ENCODE results near the gene OBP2A.

The OBP2A gene

GRCh38 chr9:135582966-135583687 lies 37.2 kb downstream of the OBP2A start:
- H3K27me3 ChIP-seq (ENCODE audit: insufficient read depth, low read depth) = peaks cover 16% of the 10 kb centered on the region; the same call in 1 of the 2 replicates
- no peaks in the 10 kb centered on the region for H4K20me1 ChIP-seq (ENCODE audit: insufficient read depth)
- TF ChIP-seq CTCF (conservative IDR thresholded peaks at IDR 0.05; ENCODE audit: low read depth, low read length) = no peak
- H2AFZ ChIP-seq (ENCODE audit: low read depth) = no peak overlapping the region
- no peak overlapping the region for H3K4me3 ChIP-seq (IDR thresholded peaks at IDR 0.05; ENCODE audit: insufficient read depth, low read depth, low read length)
- no peak overlapping the region for H3K4me2 ChIP-seq
- H3K4me1 ChIP-seq (ENCODE audit: low read depth, poor library complexity, severe bottlenecking) = no peaks in the 10 kb centered on the region
- no peak overlapping the region for H3K27ac ChIP-seq
- H3K9ac ChIP-seq = no peak overlapping the region
- H3K36me3 ChIP-seq (ENCODE audit: insufficient read depth) = no peaks in the 10 kb centered on the region
- H3K79me2 ChIP-seq (ENCODE audit: insufficient read depth, low read depth) = no peaks in the 10 kb centered on the region

DNA sequence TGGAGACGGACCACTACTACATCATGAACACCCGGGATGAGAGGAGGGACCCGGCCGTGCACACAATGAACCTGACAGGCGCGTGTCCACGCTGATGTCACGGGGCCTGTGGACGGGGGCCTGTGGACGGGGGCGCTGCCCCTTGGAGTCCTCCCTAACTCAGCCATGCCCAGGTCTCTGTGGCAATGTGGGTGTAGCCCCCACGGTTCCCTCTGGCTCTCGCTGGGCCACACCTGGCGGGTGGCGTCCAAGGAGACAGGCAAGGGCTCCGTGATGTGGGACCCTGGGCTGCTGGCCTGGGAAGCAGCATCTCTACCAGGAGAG lies 37.7 kb downstream of the OBP2A start:
- Histone ChIP-seq H2AFZ (ENCODE audit: low read depth) (no peak overlapping the region), H3K4me1 (ENCODE audit: low read depth, poor library complexity, severe bottlenecking) (no peaks in the 10 kb centered on the region), H3K27me3 (ENCODE audit: insufficient read depth, low read depth) (peaks cover 16% of the 10 kb centered on the region; the same call in 1 of the 2 replicates), H3K9ac (no peak overlapping the region), H3K79me2 (ENCODE audit: insufficient read depth, low read depth) (no peaks in the 10 kb centered on the region), H3K4me3 (IDR thresholded peaks at IDR 0.05; ENCODE audit: insufficient read depth, low read depth, low read length) (no peak overlapping the region), H3K27ac (no peak overlapping the region), H3K4me2 (no peak overlapping the region), H3K36me3 (ENCODE audit: insufficient read depth) (no peaks in the 10 kb centered on the region), H4K20me1 (ENCODE audit: insufficient read depth) (no peaks in the 10 kb centered on the region)
- TF ChIP-seq CTCF (conservative IDR thresholded peaks at IDR 0.05; ENCODE audit: low read depth, low read length) = no peak

DNA sequence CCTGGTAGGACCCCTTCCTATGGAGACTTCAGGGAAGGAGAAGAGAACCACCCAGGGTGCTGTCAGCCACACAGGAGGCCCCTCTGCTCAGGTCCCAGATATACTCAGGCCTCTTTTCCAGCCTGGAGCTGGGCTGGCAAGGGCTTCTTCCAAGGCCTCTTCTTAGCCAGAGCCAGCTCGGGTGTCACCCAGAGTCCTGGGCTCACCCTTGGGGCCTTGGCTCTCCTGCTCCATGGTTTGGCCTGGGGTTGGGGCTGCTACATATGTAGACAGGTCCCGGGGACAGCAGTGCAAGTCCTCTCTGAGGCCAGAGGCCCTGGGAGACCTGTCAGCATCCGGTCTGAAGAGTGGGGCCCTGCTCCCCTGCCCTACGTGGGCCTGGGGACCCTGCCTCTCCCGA lies 38.4 kb downstream of the OBP2A start:
- no peaks in the 10 kb centered on the region for H3K36me3 ChIP-seq (ENCODE audit: insufficient read depth)
- no peaks in the 10 kb centered on the region for H3K79me2 ChIP-seq (ENCODE audit: insufficient read depth, low read depth)
- H3K27ac ChIP-seq = no peak overlapping the region
- H3K4me3 ChIP-seq (IDR thresholded peaks at IDR 0.05; ENCODE audit: insufficient read depth, low read depth, low read length) = no peak overlapping the region
- TF ChIP-seq CTCF (conservative IDR thresholded peaks at IDR 0.05; ENCODE audit: low read depth, low read length) = no peak
- H4K20me1 ChIP-seq (ENCODE audit: insufficient read depth) = no peaks in the 10 kb centered on the region
- no peak overlapping the region for H2AFZ ChIP-seq (ENCODE audit: low read depth)
- no peak overlapping the region for H3K4me2 ChIP-seq
- no peak overlapping the region for H3K9ac ChIP-seq
- no peaks in the 10 kb centered on the region for H3K4me1 ChIP-seq (ENCODE audit: low read depth, poor library complexity, severe bottlenecking)
- H3K27me3 ChIP-seq (ENCODE audit: insufficient read depth, low read depth) = peaks cover 16% of the 10 kb centered on the region; the same call in 1 of the 2 replicates

DNA sequence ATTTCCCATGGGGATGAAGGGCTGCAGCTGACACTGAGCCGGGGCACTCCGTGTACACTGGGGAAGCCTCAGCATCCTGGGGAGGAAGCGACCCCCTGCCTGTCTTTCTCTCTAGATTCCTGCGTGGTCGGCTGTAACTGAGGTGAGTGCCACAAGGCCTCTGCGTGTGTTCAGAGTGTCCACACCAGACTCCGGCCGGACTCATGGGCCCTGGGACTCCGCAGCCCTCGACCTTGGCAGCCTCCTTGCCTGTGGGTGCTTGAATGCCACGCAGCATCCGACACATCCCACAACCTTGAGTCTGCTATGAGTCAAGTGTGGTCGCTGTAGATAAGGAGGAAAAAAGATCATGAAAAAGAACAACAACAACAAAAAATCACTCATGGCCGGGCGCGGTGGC lies 39.0 kb downstream of the OBP2A start:
- Histone ChIP-seq H3K79me2 (ENCODE audit: insufficient read depth, low read depth) (no peaks in the 10 kb centered on the region), H3K4me3 (IDR thresholded peaks at IDR 0.05; ENCODE audit: insufficient read depth, low read depth, low read length) (no peak overlapping the region), H4K20me1 (ENCODE audit: insufficient read depth) (no peaks in the 10 kb centered on the region), H3K27ac (no peak overlapping the region), H3K27me3 (ENCODE audit: insufficient read depth, low read depth) (peaks cover 16% of the 10 kb centered on the region; the same call in 1 of the 2 replicates), H2AFZ (ENCODE audit: low read depth) (no peak overlapping the region), H3K36me3 (ENCODE audit: insufficient read depth) (no peaks in the 10 kb centered on the region), H3K4me1 (ENCODE audit: low read depth, poor library complexity, severe bottlenecking) (no peaks in the 10 kb centered on the region), H3K4me2 (no peak overlapping the region), H3K9ac (no peak overlapping the region)
- no peak for TF ChIP-seq CTCF (conservative IDR thresholded peaks at IDR 0.05; ENCODE audit: low read depth, low read length)
